ENCODE measurements around the gene MAEA. TPM values are rescaled to one million over a fixed set of nuclear protein-coding genes. Genes with fewer than 3 reads are reported as not detected.
"Not testable (repeated sequence)": the region's sequence is repeated elsewhere in the genome, so short reads cannot be mapped to it uniquely, and the experiment has no call there.

The MAEA gene
- polyA plus RNA-seq, 2 of the 4 experiments (the other 2 are of a cell fraction), result 46.1 to 58.4 TPM

DNA sequence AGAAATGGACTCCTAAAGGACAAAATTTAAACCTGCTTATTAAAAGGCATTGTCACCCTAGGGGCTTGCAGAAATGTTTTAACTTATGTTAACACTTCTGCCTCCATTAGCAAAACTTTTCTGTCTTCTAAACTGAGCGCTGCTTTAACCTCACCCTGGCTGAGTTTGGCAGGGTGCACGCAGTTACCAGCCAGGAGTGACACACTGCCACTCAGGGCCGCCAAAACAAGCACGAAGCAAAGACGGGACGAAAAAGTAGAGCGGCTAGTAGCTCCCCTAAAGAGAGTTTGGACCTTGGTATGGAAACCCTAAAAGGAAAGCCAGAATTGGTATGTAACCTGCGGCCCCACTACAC is 33.6 kb downstream of the MAEA start:
- peak overlapping the region in 1 of 2 experiments; percentile 80; a peak in 3 of 6 replicates for H3K27ac ChIP-seq

DNA sequence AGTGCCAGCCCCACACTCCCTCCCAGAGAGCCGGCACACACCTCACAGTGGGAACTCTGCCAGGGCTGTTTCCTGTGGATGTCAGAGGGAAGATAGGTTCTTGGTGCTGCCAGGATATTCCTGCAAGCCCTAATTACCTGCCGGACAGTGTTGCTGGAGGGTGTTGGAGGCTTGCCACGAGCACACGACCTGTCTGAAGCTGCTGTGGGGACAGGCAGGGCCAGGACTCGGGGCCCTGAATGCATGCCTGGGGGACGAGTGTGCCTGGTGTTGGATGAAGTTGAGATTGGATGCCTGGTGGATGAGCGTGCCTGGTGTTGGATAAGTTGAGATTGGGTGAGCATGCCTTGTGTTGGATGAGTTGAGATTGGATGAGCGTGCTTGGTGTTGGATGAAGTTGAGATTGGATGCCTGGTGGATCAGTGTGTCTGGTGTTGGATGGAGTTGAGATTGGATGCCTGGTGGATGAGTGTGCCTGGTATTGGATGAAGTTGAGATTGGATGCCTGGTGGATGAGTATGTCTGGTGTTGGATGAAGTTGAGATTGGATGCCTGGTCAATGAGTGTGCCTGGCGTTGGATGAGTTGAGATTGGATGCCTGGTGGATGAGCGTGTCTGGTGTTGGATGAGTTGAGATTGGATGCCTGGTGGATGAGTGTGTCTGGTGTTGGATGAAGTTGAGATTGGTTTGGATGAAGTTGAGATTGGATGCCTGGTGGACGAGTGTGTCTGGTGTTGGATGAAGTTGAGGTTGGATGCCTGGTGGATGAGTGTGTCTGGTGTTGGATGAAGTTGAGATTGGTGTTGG is 34.1 kb downstream of the MAEA start:
- CTCF ChIA-PET, result no interaction called here

More for the DNA sequence above, 33.6 kb downstream of the MAEA start:
- Histone ChIP-seq H3K9me3 (no peaks in the 10 kb centered on the region), H3K4me3 (no peak overlapping the region), H3K4me1 (peaks cover 14% of the 10 kb centered on the region; the same call in 2 of the 3 replicates), H3K4me2 (peak overlapping the region; percentile 37; the same call in 1 of the 3 replicates)
- WGBS (ENCODE audit: missing lambda C conversion rate), result 80% methylated on average over 8 of the region's 8 CpGs
- ChIA-PET POLR2A (no interaction called here), CTCF (no interaction called here)
- TF ChIP-seq FOSL2 (IDR thresholded peaks at IDR 0.05), result no peak
- no peak for TF ChIP-seq FOSL2 (CRISPR knock-in tag; IDR thresholded peaks at IDR 0.05)
- no peak for TF ChIP-seq ZFP36 (IDR thresholded peaks at IDR 0.05; ENCODE audit: borderline replicate concordance, partially characterized antibody)
- TF ChIP-seq SREBF2 (IDR thresholded peaks at IDR 0.05), result no peak
- no peak for TF ChIP-seq HOXB13 (CRISPR knock-in tag; IDR thresholded peaks at IDR 0.05; ENCODE audit: low read depth)
- TF ChIP-seq CBX2 (IDR thresholded peaks at IDR 0.05; ENCODE audit: borderline replicate concordance, low read depth), result no peak
- TF ChIP-seq, protein P1, sequence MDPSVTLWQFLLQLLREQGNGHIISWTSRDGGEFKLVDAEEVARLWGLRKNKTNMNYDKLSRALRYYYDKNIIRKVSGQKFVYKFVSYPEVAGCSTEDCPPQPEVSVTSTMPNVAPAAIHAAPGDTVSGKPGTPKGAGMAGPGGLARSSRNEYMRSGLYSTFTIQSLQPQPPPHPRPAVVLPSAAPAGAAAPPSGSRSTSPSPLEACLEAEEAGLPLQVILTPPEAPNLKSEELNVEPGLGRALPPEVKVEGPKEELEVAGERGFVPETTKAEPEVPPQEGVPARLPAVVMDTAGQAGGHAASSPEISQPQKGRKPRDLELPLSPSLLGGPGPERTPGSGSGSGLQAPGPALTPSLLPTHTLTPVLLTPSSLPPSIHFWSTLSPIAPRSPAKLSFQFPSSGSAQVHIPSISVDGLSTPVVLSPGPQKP (IDR thresholded peaks at IDR 0.05; ENCODE audit: low read depth, low read length), result no peak
- no peak for TF ChIP-seq HOXA7 (CRISPR knock-in tag; IDR thresholded peaks at IDR 0.05)
- no peak for TF ChIP-seq POLR2A (IDR thresholded peaks at IDR 0.05; ENCODE audit: low read length)
- no peak for TF ChIP-seq TP53 (CRISPR knock-in tag; IDR thresholded peaks at IDR 0.05)
- ATAC-seq, result no peak
- FAIRE-seq, result no peak
- no peak for DNase-seq (ENCODE audit: low read depth in 1 of 2, low spot score in 1 of 2)

DNA sequence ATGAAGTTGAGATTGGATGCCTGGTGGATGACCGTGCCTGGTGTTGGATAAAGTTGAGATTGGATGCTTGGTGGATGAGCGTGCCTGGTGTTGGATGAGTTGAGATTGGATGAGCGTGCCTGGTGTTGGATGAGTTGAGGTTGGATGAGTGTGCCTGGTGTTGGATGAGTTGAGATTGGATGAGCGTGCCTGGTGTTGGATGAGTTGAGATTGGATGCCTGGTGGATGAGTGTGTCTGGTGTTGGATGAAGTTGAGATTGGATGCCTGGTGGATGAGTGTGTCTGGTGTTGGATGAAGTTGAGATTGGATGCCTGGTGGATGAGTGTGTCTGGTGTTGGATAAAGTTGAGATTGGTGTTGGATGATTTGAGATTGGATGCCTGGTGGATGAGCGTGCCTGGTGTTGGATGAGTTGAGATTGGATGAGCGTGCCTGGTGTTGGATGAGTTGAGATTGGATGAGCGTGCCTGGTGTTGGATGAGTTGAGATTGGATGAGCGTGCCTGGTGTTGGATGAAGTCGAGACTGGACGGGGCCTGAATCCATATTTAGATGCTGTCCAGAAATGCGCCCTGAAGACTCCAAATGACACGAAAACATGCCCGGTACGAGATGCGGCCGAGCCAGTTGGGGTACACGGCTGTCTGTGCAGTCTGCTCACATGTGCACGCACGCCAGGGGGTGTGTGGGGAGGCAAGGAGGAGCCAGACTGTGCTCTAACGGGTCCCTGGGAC is 34.9 kb downstream of the MAEA start:
- FAIRE-seq; CTCF ChIA-PET; POLR2A ChIA-PET; DNase-seq (ENCODE audit: low read depth in 1 of 2, low spot score in 1 of 2); H3K4me3 ChIP-seq; H3K4me2 ChIP-seq; H3K9me3 ChIP-seq: not testable (repeated sequence)
- peaks cover 14% of the 10 kb centered on the region; the same call in 2 of the 3 replicates for H3K4me1 ChIP-seq
- WGBS (ENCODE audit: missing lambda C conversion rate), result 73% methylated on average over 20 of the region's 20 CpGs
- peak in 1 of 2 experiments; percentile 66; a peak in 4 of 6 replicates for ATAC-seq
- peak overlapping the region in 1 of 2 experiments; percentile 57; a peak in 3 of 6 replicates for H3K27ac ChIP-seq

More for the DNA sequence above, 34.1 kb downstream of the MAEA start:
- peak; percentile 44 to 72 for DNase-seq (ENCODE audit: low read depth in 1 of 2, low spot score in 1 of 2)
- ATAC-seq, result peak; percentile 28 to 62; a peak in 4 of 6 replicates
- TF ChIP-seq, protein P2, sequence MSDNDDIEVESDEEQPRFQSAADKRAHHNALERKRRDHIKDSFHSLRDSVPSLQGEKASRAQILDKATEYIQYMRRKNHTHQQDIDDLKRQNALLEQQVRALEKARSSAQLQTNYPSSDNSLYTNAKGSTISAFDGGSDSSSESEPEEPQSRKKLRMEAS (IDR thresholded peaks at IDR 0.05), result peak; percentile 47; the same call in 1 of the 2 replicates
- TF ChIP-seq RCOR1 (IDR thresholded peaks at IDR 0.05; ENCODE audit: low read depth, low read length) (no peak), CBX2 (IDR thresholded peaks at IDR 0.05; ENCODE audit: borderline replicate concordance, low read depth) (no peak), FOSL2 (IDR thresholded peaks at IDR 0.05) (no peak), FOSL2 (CRISPR knock-in tag; IDR thresholded peaks at IDR 0.05) (peak; percentile 26), JUNB (IDR thresholded peaks at IDR 0.05) (0 out of 2 replicates have a peak, but pooled peaks have one; percentile 19), GATA3 (IDR thresholded peaks at IDR 0.05; ENCODE audit: borderline replicate concordance) (0 out of 2 replicates have a peak, but pooled peaks have one; percentile 34), RNF2 (IDR thresholded peaks at IDR 0.05; ENCODE audit: borderline replicate concordance, low read depth) (no peak)
- TF ChIP-seq, protein P3, sequence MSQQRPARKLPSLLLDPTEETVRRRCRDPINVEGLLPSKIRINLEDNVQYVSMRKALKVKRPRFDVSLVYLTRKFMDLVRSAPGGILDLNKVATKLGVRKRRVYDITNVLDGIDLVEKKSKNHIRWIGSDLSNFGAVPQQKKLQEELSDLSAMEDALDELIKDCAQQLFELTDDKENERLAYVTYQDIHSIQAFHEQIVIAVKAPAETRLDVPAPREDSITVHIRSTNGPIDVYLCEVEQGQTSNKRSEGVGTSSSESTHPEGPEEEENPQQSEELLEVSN (IDR thresholded peaks at IDR 0.05; ENCODE audit: borderline replicate concordance, low read depth), result no peak
- peaks cover 14% of the 10 kb centered on the region; the same call in 2 of the 3 replicates for H3K4me1 ChIP-seq
- 13% methylated on average over 9 of the region's 11 CpGs for WGBS (ENCODE audit: missing lambda C conversion rate)
- no peak for FAIRE-seq
- H3K4me2 ChIP-seq, result peak overlapping the region; percentile 37; the same call in 2 of the 3 replicates
- H3K27ac ChIP-seq, result peak overlapping the region; percentile 21 to 80; a peak in 3 of 6 replicates
- H3K9me3 ChIP-seq, result no peaks in the 10 kb centered on the region
- POLR2A ChIA-PET, result no interaction called here
- H3K4me3 ChIP-seq, result no peak overlapping the region

Data from A549 (cell line).